Measurements from ENCODE around the gene GLE1. TPM values are rescaled to one million over a fixed set of nuclear protein-coding genes. Genes with fewer than 3 reads are reported as not detected.

The GLE1 gene, protein sequence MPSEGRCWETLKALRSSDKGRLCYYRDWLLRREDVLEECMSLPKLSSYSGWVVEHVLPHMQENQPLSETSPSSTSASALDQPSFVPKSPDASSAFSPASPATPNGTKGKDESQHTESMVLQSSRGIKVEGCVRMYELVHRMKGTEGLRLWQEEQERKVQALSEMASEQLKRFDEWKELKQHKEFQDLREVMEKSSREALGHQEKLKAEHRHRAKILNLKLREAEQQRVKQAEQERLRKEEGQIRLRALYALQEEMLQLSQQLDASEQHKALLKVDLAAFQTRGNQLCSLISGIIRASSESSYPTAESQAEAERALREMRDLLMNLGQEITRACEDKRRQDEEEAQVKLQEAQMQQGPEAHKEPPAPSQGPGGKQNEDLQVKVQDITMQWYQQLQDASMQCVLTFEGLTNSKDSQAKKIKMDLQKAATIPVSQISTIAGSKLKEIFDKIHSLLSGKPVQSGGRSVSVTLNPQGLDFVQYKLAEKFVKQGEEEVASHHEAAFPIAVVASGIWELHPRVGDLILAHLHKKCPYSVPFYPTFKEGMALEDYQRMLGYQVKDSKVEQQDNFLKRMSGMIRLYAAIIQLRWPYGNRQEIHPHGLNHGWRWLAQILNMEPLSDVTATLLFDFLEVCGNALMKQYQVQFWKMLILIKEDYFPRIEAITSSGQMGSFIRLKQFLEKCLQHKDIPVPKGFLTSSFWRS
- 10 to 100 TPM; 31.5 to 32.1 (median 31.8) TPM for polyA plus RNA-seq (ENCODE audit: insufficient read length in 3 of 3)

DNA sequence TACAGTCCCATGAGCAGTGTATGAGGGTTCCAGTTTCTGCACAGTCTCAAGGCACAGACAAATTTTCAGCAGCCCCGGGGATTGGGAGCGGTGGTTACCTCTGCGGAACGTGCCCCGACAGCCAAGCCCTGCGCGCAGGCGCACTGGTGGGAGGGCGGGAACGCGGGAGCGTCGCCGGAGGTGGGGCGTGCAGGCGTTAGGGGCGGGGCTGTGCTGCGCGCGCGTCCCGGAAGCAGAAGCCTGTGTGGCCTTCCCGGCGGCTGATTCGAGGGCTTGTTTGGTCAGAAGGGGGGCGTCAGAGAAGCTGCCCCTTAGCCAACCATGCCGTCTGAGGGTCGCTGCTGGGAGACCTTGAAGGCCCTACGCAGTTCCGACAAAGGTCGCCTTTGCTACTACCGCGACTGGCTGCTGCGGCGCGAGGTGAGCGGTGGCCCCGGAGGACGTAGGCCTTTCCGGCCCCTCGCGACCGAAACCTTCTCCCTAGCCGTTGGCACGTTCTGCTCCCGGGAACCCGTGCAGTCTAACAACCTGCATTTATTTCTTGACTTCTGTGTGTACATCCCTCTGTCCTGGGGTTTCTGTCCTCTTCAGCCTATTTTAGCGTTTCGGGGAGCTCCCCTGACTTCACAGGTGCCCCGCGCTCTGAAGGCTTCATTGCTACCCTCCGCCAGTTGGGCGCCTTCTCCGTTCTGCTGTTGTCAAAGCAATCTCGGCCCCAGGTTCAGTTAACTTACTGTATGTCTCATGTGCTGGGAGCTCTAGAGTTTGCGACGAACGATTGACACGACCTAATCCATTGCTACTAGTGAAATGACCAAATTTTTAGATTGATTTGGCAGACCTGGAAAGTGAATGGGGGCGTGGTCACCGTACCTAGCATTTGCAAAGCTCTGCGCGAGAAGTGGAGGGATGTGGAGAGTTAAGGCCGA is at the start of gene GLE1:
GLE1 (plus strand) TSS at position 235 of the 929 bp plus-strand sequence; CDS start at position 322, 87 bp downstream.
- DNase-seq (ENCODE audit: low read depth in 3 of 3, low spot score in 2 of 3): peak; percentile 80 to 84 (median 84)

DNA sequence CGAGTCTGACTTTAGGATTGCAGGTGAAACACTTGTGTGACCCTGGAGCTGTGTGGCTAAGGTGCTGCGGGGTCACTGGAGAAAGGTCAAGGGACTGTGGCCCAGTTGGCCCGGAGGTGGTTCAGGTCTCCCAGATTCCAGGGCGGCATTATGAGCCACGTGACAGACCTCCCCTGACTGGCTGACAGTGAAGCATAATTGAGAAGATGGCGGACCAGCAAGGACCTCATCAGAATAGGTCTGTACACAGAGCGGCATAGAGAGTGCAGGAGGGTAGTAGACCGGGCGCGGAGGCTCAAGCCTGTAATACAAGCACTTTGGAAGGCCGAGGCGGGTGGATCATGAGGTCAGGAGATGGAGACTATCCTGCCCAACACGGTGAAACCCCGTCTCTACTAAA is 49.5 kb upstream of the GLE1 start:
- DNase-seq (ENCODE audit: low read depth in 3 of 3, low spot score in 2 of 3): no peak

DNA sequence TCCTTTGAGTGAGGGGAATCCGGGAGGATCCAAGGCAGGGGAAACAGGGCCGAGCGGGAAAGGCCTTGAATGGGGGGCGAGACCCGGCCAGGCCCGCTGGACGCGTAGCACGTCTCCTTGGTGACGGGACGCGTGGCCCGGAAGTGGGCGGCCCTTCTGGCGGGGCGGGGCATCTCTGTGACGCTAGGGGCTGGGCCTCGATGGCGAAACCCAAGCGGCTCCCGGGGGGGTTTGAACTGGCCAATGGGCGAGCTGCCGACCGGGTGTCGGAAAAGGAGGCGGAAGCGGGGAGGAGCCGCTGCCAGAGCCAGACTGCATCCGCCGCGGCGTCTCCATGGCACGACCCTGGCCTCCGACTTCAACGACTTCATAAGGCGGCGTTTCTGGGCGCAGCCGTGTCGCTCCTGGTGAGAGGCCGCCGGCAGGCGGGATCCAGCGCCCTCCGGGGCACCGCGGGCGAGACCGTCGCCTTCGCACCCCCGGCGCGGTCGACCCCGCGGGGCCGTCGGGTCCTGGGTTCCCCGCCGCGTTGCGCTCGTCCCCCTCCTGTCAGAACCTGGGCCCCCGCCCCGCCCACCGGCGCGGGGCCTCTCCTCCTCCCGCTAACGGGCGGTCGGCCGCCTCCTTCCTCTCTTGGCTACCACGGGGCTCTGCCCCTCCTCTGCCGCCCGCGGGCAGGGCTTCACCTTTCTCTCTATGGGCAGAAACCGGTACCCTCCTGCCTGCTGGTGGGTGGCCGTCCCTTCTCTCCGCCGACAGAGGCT is 48.5 kb upstream of the GLE1 start, which contains the start of gene ODF2:
ODF2 (plus strand) TSS at position 158 of the 764 bp plus-strand sequence; CDS start at position 244, 86 bp downstream.
- DNase-seq (ENCODE audit: low read depth in 3 of 3, low spot score in 2 of 3): peak; percentile 87 to 92 (median 92)

DNA sequence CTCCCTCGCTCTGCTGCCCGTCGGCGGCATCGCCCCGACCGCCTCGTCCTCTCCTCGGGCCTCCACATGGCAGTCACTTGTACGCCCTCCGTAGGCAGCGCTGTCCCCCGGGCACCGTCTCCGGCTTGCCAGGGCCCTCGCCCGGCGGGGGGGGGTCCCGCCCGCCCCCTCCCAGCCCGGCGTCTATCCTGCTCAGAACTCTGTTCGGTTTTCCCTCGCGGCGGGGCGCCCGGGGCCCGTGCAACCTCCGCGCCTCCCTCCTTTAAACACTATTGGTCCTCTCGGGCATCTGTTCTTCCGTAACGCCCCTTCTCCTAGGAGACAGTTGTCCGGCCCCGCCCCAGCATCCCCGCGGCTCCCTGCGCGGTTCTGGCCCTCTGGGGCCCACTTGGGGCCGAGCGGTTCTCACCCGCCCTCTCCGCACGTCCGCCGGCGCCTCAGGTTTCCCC is 47.9 kb upstream of the GLE1 start:
- peak in 1 of 3 donors; percentile 19 for DNase-seq (ENCODE audit: low read depth in 3 of 3, low spot score in 2 of 3)

DNA sequence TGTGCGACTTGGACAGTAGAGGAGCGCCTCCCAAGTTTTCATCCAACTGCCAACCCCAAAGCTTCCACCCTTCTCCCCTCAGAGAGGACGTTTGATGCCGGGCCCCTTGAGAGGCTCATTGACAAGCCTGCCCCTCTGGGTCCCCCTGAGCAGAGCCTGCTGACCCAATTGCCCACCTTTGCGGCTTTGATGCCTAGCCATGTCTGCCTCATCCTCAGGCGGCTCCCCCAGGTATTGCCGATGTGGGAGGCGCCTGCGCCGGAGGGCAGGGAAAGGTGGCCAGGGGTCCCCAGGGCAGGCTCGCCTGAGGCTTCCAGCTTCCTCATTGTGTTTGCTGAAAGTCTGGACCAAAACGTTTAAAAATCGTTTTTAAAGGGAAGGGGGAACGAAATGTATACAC is 47.3 kb upstream of the GLE1 start:
- no peak for DNase-seq (ENCODE audit: low read depth in 3 of 3, low spot score in 2 of 3)

- no peak for DNase-seq (ENCODE audit: low read depth in 3 of 3, low spot score in 2 of 3)
These were observed 45.5 kb upstream of the GLE1 start for GRCh38 chr9:128459011-128459410.

DNA sequence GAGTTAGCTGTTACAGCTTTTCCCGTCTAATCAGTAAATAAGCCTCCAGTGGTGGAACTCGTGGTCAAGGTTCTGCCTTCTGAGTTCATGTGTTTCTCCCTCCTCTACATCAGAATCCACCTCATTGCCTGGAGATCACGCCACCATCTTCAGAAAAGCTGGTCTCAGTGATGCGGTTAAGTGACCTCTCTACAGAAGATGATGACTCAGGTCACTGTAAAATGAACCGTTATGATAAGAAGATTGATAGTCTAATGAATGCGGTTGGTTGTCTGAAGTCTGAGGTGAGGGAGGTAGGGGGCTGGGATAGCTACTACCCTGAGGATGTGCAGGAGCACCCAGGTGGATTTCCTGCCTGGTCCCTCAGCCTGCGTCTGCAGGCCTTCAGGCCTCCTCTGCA is 35.4 kb upstream of the GLE1 start:
- no peak for DNase-seq (ENCODE audit: low read depth in 3 of 3, low spot score in 2 of 3)

DNA sequence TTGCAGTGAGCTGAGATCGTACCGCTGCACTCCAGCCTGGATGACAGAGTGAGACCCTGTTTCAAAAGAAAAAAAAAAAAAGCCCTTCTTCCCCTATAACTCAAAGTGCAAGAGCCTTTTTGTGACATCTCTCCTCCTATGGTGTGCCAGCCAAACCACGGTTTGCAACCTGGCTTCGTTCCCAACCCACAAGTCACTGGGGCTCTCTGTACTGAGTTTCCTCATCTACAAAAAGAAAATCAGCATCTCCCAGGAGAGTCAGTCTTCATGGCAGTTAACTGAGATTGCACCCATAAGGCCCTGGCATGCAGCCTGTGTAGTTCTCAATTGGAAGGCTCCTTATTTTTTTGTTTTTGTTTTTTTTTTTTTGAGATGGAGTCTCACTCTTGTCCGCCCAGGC is 34.0 kb upstream of the GLE1 start:
- DNase-seq (ENCODE audit: low read depth in 3 of 3, low spot score in 2 of 3): no peak

- DNase-seq (ENCODE audit: low read depth in 3 of 3, low spot score in 2 of 3): no peak
These were observed 31.4 kb upstream of the GLE1 start for GRCh38 chr9:128473104-128473503.

- no peak for DNase-seq (ENCODE audit: low read depth in 3 of 3, low spot score in 2 of 3)
These were observed 28.7 kb upstream of the GLE1 start for GRCh38 chr9:128475867-128476266.

DNA sequence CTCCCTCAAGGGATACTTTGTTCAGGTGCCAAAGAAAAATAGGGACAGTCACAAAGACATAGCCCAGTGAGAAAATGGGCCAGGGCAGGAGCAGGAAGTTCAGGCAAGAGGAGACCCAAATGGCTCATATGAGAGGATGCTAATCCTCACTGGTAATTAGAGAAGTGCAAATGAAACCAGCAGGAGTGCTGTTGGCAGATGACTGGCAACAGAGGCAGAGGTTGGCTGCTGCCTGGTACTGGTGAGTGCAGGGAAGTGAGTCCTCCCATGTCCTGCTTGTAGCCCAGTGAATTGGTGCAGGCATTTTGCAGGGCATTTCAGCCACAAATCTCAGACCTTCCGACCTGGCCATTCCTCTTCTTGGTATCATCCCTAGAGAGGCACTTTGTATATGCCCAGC is 25.3 kb upstream of the GLE1 start:
- no peak for DNase-seq (ENCODE audit: low read depth in 3 of 3, low spot score in 2 of 3)

- DNase-seq (ENCODE audit: low read depth in 3 of 3, low spot score in 2 of 3): no peak
These were observed 23.0 kb upstream of the GLE1 start for GRCh38 chr9:128481561-128481960.

DNA sequence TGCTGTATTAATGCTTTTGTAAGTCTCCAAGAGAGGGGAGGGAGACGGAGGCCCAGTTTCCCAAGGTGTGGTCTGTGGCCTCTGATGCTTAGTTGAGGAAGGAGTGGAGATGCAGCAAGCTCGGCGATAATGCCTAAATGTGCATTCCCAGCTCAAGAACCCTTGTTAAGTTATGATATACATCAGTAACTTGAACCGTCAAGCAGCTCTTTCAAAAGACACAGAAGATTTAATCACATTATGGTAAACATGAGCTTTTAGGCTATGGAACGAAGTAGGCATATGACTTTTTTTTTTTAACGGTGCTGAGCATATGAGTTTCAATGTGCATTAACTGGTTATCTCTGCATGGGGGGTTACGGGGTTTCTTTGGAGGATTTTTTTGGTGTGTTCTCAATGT is 22.3 kb upstream of the GLE1 start:
- no peak for DNase-seq (ENCODE audit: low read depth in 3 of 3, low spot score in 2 of 3)

- DNase-seq (ENCODE audit: low read depth in 3 of 3, low spot score in 2 of 3): no peak
These were observed 19.7 kb upstream of the GLE1 start for GRCh38 chr9:128484686-128485413.

GRCh38 chr9:128485414-128485855 is 19.1 kb upstream of the GLE1 start:
- DNase-seq (ENCODE audit: low read depth in 3 of 3, low spot score in 2 of 3): no peak

DNA sequence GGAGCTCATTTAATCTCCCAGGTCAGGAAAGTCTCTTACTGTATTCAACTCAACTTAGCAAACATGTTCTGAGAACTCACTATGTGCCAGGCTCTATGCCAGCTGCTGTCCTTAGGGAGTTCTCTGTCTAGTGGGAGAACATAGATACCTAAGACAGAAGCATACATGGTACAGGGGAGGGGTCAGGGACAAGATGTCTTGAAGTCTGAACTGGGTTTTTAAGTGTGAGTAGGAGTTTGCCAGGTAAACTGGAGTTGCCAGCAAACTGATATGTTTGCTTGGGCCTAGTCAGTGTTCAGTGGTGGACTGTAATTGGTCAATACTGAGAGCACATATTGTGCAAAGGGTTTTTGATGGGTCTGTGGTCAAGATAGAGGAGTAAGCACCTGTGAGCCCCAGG is 18.3 kb upstream of the GLE1 start:
- DNase-seq (ENCODE audit: low read depth in 3 of 3, low spot score in 2 of 3): no peak

- no peak for DNase-seq (ENCODE audit: low read depth in 3 of 3, low spot score in 2 of 3)
These were observed 11.1 kb upstream of the GLE1 start for GRCh38 chr9:128493424-128493823.

DNA sequence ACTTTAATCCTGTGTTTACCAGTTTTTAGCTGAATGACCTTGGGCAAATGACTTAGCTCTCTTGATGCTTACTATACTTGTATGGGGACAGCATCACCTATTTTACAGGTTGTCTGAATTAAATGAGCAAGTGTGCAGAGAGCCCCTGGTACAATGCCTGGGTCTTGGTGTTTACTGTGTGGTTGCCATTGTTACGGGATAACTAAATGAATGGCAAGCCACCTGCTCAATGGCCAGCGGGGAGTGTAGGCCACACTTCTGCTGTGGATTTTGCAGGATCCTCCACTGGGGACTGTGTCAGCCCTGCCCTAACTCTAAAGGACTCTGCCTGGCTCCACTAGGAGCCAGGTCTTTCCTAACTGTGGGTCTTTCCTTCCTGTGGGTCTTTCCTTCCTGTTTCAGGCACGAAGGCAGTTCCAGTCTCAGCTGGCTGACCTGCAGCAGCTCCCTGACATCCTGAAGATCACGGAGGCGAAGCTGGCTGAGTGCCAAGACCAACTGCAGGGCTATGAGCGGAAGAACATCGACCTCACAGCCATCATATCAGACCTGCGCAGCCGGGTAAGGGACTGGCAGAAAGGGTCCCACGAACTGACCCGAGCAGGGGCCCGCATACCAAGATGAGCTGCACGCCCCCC is 10.3 kb upstream of the GLE1 start:
- peak in 1 of 3 donors; percentile 7 for DNase-seq (ENCODE audit: low read depth in 3 of 3, low spot score in 2 of 3)

DNA sequence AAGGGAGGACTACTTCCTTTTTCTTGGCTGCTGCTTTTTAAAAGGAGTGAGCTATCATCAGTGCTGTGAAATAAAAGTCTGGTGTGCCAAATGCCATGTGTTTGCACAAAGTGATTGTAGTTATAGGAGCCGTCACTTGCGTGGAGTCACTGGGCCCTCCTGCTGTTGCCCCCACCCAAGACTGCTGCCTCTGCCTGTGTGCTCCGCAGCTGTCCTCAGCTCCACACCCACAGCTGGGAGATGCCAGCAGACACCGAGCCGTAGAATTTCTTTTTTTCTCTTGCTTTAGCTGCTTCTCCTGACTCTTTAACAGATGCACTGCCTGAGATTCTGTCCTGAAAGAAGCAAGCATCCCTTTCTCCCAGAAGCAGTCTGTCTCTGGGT is 9.8 kb upstream of the GLE1 start:
- DNase-seq (ENCODE audit: low read depth in 3 of 3, low spot score in 2 of 3): no peak

Measured in right renal cortex interstitium (tissue), 3 donors.